Hepatocyte (in vitro differentiated cells): ENCODE results near the gene NPR3.

Experiments used
- EZH2phosphoT487 ChIP-seq: fragments of 200-600 bp; sonication (generic); IDR thresholded peaks from one replicate; pipeline ENCODE4 v1.6.1; 2018; ENCODE audit warnings: antibody characterized with exemption, mild to moderate bottlenecking, low read depth, moderate library complexity; ENCODE audit not compliant: unreplicated experiment, severe bottlenecking
- TF ChIP-seq, protein P1 (sequence below): fragments of 200-600 bp; sonication (generic); IDR thresholded peaks from 2 replicates; pipeline ENCODE4 v1.5.1; 2016; ENCODE audit warnings: antibody characterized with exemption, mild to moderate bottlenecking; ENCODE audit not compliant: poor library complexity

- TF ChIP-seq, protein P1, sequence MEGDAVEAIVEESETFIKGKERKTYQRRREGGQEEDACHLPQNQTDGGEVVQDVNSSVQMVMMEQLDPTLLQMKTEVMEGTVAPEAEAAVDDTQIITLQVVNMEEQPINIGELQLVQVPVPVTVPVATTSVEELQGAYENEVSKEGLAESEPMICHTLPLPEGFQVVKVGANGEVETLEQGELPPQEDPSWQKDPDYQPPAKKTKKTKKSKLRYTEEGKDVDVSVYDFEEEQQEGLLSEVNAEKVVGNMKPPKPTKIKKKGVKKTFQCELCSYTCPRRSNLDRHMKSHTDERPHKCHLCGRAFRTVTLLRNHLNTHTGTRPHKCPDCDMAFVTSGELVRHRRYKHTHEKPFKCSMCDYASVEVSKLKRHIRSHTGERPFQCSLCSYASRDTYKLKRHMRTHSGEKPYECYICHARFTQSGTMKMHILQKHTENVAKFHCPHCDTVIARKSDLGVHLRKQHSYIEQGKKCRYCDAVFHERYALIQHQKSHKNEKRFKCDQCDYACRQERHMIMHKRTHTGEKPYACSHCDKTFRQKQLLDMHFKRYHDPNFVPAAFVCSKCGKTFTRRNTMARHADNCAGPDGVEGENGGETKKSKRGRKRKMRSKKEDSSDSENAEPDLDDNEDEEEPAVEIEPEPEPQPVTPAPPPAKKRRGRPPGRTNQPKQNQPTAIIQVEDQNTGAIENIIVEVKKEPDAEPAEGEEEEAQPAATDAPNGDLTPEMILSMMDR: no peak
- TF ChIP-seq EZH2phosphoT487: no peak
These were observed 42.6 kb upstream of the NPR3 start for GRCh38 chr5:32668552-32668951.
